Effector CD4-positive, alpha-beta T cell (primary cell): ENCODE results near the gene FFAR2.
A peak's percentile ranks its signal among the peaks of the same experiment; 100 is the strongest.
"Not testable (repeated sequence)": the region's sequence is repeated elsewhere in the genome, so short reads cannot be mapped to it uniquely, and the experiment has no call there.

ENCODE experiments used
- DNase-seq: peaks from one replicate; pipeline ENCODE4 v3.0.0-alpha.2; 2020

FFAR2 gene

GRCh38 chr19:35458192-35458591 is 10.1 kb downstream of the FFAR2 start:
- DNase-seq, result no peak

- DNase-seq, result no peak
These were observed 10.8 kb downstream of the FFAR2 start for GRCh38 chr19:35458731-35459391.

GRCh38 chr19:35459414-35460082 is 11.5 kb downstream of the FFAR2 start:
- no peak for DNase-seq

GRCh38 chr19:35460608-35461007 is 12.6 kb downstream of the FFAR2 start:
- DNase-seq, result no peak

- DNase-seq, result no peak
These were observed 13.0 kb downstream of the FFAR2 start for GRCh38 chr19:35461060-35461459.

GRCh38 chr19:35461788-35462187 is 13.7 kb downstream of the FFAR2 start:
- DNase-seq, result not testable (repeated sequence)

- DNase-seq, result peak; percentile 56
These were observed 14.5 kb downstream of the FFAR2 start for GRCh38 chr19:35462476-35462953.

GRCh38 chr19:35462956-35463355 is 14.9 kb downstream of the FFAR2 start:
- not testable (repeated sequence) for DNase-seq

- no peak for DNase-seq
These were observed 18.2 kb downstream of the FFAR2 start for GRCh38 chr19:35466259-35466658.

- DNase-seq, result peak; percentile 56
These were observed 20.6 kb downstream of the FFAR2 start for GRCh38 chr19:35468637-35469036.

GRCh38 chr19:35470128-35470527 is 22.1 kb downstream of the FFAR2 start:
- DNase-seq, result no peak

GRCh38 chr19:35471075-35471474 is 23.0 kb downstream of the FFAR2 start:
- DNase-seq, result not testable (repeated sequence)

GRCh38 chr19:35471946-35472345 is 23.9 kb downstream of the FFAR2 start:
- no peak for DNase-seq

- no peak for DNase-seq
These were observed 26.0 kb downstream of the FFAR2 start for GRCh38 chr19:35474104-35474503.

GRCh38 chr19:35474594-35474993 is 26.5 kb downstream of the FFAR2 start:
- DNase-seq, result not testable (repeated sequence)

- no peak for DNase-seq
These were observed 28.1 kb downstream of the FFAR2 start for GRCh38 chr19:35476149-35476548.

- DNase-seq, result no peak
These were observed 31.0 kb downstream of the FFAR2 start for GRCh38 chr19:35478794-35479677.

GRCh38 chr19:35483089-35483488 is 35.0 kb downstream of the FFAR2 start:
- no peak for DNase-seq

GRCh38 chr19:35484252-35485036 is 36.4 kb downstream of the FFAR2 start:
- DNase-seq, result no peak

- DNase-seq, result no peak
These were observed 38.2 kb downstream of the FFAR2 start for GRCh38 chr19:35486268-35486708.

- DNase-seq, result no peak
These were observed 39.7 kb downstream of the FFAR2 start for GRCh38 chr19:35487656-35488182.

GRCh38 chr19:35488677-35489076 is 40.6 kb downstream of the FFAR2 start:
- no peak for DNase-seq
